ENCODE results near the gene OR2L2.
"Not testable (repeated sequence)": the region's sequence is repeated elsewhere in the genome, so short reads cannot be mapped to it uniquely, and the experiment has no call there.

The OR2L2 gene

GRCh38 chr1:248083864-248084263 is 54.0 kb downstream of the OR2L2 start:
- H3K9me3 Mint-ChIP-seq, result peaks cover 11% of the 10 kb centered on the region
- H3K4me3 Mint-ChIP-seq; intact Hi-C loops (cut with micrococcal nuclease); H3K27me3 Mint-ChIP-seq; H3K4me1 Mint-ChIP-seq (ENCODE audit: low read depth); H3K27ac Mint-ChIP-seq; H3K36me3 Mint-ChIP-seq (ENCODE audit: low read depth): not testable (repeated sequence)

Data from dendritic cell treated with granulocyte-macrophage colony-stimulating factor and Interleukin-4, amounts not matched to agents 40 ng/mL and 50 ng/mL, for 4 days (primary cell).